ENCODE measurements around the gene TRPM1. TPM values are rescaled to one million over a fixed set of nuclear protein-coding genes. Genes with fewer than 3 reads are reported as not detected.

Gene TRPM1
- total RNA-seq, 4 donors from 2014 or later: not detected

DNA sequence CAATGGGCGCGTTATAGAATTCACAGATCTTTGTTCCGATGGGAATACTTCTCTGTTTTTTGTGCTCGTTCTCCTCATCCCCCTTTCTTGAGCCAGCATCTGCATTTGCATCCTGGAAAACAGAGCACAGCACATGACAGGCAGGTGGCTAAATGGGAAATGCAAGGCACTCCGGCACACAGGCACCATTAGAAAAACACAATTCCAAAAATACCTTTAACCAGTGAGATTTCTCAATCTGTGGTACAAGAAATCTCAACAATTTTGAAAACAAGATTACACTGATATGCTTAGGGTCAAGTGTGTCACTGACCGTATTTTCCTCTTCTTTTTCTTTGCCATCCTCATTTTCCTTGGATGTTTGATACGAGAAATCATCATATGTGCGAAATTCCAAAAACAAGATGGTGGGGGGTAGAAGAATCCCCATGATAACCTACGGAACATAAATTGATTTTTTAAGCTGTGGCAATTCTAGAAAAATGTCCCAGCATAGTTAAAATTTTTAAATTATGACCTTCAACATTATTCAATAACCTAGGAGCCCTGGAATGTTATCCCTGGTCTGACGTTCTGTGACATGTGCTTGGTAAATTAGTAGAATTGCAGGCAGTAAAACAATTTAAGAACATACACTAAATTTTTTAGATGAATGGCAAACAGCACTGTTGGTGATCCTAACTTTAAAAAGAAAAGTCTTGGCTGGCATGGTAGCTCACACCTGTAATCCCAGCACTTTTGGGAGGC lies 63.6 kb downstream of the TRPM1 start:
- TF ChIP-seq, protein P1, sequence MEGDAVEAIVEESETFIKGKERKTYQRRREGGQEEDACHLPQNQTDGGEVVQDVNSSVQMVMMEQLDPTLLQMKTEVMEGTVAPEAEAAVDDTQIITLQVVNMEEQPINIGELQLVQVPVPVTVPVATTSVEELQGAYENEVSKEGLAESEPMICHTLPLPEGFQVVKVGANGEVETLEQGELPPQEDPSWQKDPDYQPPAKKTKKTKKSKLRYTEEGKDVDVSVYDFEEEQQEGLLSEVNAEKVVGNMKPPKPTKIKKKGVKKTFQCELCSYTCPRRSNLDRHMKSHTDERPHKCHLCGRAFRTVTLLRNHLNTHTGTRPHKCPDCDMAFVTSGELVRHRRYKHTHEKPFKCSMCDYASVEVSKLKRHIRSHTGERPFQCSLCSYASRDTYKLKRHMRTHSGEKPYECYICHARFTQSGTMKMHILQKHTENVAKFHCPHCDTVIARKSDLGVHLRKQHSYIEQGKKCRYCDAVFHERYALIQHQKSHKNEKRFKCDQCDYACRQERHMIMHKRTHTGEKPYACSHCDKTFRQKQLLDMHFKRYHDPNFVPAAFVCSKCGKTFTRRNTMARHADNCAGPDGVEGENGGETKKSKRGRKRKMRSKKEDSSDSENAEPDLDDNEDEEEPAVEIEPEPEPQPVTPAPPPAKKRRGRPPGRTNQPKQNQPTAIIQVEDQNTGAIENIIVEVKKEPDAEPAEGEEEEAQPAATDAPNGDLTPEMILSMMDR (IDR thresholded peaks at IDR 0.05; ENCODE audit: low read depth): no peak

DNA sequence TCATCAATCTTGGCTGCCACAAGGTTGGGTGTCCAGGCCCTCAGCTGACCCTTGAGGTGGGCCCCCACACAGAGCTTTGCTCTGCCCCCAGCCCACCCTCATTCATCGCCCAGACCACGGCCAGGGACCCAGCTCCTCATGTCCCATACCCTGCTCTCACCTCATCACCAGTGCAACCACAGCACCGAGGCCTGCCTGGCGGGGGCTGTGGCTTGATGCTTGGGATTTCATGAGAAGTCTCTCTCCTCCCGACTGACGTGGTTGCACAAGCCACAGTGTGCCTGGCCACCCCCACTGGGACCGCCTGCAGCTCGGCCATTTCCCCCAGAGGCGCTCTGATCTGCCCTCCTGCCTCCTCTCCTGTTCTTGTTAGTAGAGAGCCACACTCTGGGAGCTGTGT lies 64.7 kb downstream of the TRPM1 start:
- TF ChIP-seq, protein P1 (IDR thresholded peaks at IDR 0.05; ENCODE audit: low read depth): no peak

DNA sequence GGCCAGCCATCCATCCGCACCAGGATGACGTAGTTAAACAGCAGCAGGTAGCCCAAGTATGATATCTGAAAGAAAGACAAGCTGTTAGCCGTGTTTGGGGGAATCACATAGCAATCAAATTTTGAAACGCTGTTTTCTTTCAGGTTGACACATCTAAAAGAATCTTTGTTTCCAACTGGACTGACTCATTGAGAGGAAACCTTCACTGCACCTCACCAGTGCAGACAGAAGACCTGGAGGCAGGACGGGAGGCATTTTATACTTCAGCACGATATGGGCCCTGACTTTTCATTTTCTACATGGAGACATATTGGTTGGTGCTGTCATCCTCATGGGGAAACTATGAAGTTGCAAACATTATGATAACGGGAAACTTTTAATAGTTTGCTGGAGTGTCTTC lies 65.9 kb downstream of the TRPM1 start:
- TF ChIP-seq, protein P1 (IDR thresholded peaks at IDR 0.05; ENCODE audit: low read depth): no peak

DNA sequence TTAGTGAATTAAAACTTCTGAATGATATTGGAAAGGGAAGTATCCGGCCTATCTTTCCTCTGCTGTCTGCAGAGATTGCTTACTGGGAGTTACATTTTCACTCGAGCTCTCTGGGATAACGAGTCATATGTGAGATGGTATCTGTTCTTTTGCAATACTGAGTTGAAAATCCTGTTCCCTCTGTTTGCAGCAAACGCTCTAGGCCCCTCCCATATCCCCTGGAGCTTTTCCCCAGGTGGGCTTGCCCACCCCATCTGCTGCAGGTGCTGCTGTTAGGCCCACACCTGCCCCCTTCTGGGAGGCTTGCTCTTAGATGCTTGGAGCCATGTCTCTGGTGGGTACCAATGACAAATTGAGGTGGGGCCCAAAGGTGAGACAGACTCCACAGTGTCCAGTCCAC lies 67.4 kb downstream of the TRPM1 start:
- TF ChIP-seq, protein P1 (IDR thresholded peaks at IDR 0.05; ENCODE audit: low read depth): no peak

DNA sequence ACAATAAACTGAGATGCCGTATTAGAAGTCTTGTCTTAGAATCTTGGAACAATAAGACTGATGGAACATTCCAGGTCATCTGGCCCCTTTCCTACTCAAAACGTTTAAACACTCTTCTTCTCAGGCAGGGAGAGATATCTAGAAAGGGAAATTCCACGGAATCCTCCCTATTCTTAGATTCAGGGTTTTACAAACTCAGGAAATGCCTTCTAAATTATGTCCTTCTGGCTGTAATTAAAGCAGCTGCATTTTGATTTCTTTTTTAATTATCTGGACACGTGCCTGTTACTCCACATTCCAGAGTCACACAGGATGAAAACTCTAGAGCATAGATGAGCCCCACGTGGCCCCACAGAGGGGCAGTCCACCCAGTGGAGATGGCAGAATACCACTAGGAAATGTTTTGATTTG lies 68.6 kb downstream of the TRPM1 start:
- TF ChIP-seq, protein P1 (IDR thresholded peaks at IDR 0.05; ENCODE audit: low read depth): no peak

DNA sequence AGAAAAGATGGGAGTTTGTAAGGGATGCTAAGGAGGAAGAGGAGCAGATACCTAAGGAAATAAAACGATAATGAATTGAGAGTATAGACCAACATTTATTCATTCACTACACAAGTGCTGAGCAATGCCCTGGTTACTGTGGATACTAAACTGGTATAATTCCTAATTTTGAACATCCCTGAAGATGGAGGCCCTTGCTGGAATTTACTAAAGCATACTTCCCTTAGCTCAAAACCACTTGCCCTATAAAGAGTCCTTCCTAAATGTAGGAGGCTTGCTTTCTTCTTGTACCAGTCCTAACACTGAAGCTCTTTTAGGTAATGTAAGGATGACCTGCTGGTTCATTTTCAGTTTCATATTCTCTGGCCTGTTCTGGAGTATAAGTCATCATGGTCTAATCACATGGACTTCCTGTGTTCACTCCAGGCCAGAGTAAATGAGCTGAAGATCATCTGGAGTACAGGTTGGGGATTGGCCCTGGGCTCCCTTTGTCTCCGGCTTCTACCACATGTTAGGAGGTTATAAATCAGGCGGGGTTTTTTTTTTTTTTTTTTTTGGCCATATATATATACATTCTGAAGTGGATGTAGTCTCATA lies 70.0 kb downstream of the TRPM1 start:
- TF ChIP-seq, protein P1 (IDR thresholded peaks at IDR 0.05; ENCODE audit: low read depth): no peak

DNA sequence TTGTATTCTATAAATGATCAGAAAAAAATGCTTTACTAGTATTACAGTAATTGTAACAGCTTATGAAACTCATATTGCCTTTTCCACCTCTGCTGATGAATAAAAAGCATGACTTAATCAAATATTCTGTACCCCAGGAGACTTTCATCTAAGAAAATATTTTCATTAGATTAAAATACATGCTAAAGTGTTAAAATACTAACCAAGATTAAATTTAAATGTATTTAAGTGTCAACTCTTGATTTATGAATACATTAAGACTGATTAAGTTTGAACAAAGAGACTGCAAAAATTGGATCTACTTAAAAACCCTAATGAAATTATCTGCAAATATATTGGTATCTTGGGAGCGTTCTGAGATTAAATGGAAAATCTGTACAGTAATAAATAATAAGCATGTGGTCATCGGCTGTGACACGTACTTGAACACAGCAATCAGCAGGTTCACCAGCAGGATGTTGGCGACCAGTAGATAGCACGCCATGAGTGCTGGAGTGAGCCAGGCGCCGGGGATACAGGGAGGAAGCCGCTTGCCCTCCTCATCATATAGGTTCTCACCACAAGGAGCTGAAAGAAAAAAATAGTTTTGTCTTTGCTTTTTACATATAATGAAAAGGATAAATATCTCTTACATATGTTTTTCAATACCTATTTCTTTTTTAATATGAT lies 73.5 kb downstream of the TRPM1 start:
- TF ChIP-seq, protein P1 (IDR thresholded peaks at IDR 0.05; ENCODE audit: low read depth): no peak

Measured in subcutaneous adipose tissue (tissue), 4 donors.